ENCODE results near the gene BPTF.
"Not testable (repeated sequence)": the region's sequence is repeated elsewhere in the genome, so short reads cannot be mapped to it uniquely, and the experiment has no call there.

BPTF gene

GRCh38 chr17:67963145-67963572 lies 137.9 kb downstream of the BPTF start:
- peak; percentile 61 to 63 for DNase-seq (ENCODE audit: low read depth in 2 of 2)

- no peak for DNase-seq (ENCODE audit: low read depth in 2 of 2)
Measured at GRCh38 chr17:67970783-67971182, 145.5 kb downstream of the BPTF start.

GRCh38 chr17:67974185-67974584 lies 148.9 kb downstream of the BPTF start:
- no peak for DNase-seq (ENCODE audit: low read depth in 2 of 2)

- DNase-seq (ENCODE audit: low read depth in 2 of 2) = no peak
Measured at GRCh38 chr17:67974598-67975066, 149.3 kb downstream of the BPTF start.

GRCh38 chr17:67976306-67976705 lies 151.0 kb downstream of the BPTF start:
- not testable (repeated sequence) for DNase-seq (ENCODE audit: low read depth in 2 of 2)

GRCh38 chr17:67980456-67980855 lies 155.2 kb downstream of the BPTF start:
- DNase-seq (ENCODE audit: low read depth in 2 of 2) = no peak

- DNase-seq (ENCODE audit: low read depth in 2 of 2) = not testable (repeated sequence)
Measured at GRCh38 chr17:67980883-67981282, 155.6 kb downstream of the BPTF start.

GRCh38 chr17:67982034-67982640 lies 156.8 kb downstream of the BPTF start:
- no peak for DNase-seq (ENCODE audit: low read depth in 2 of 2)

GRCh38 chr17:67982686-67983382 lies 157.5 kb downstream of the BPTF start:
- no peak for DNase-seq (ENCODE audit: low read depth in 2 of 2)

GRCh38 chr17:67983383-67983688 lies 158.0 kb downstream of the BPTF start:
- DNase-seq (ENCODE audit: low read depth in 2 of 2) = no peak

- no peak for DNase-seq (ENCODE audit: low read depth in 2 of 2)
Measured at GRCh38 chr17:67990909-67991308, 165.6 kb downstream of the BPTF start.

GRCh38 chr17:67992548-67993152 lies 167.3 kb downstream of the BPTF start:
- DNase-seq (ENCODE audit: low read depth in 2 of 2) = no peak

- DNase-seq (ENCODE audit: low read depth in 2 of 2) = peak; percentile 56 to 63
Measured at GRCh38 chr17:67993153-67993997, 168.1 kb downstream of the BPTF start.

GRCh38 chr17:67993998-67994361 lies 168.7 kb downstream of the BPTF start:
- DNase-seq (ENCODE audit: low read depth in 2 of 2) = no peak

GRCh38 chr17:67994817-67995569 lies 169.7 kb downstream of the BPTF start:
- DNase-seq (ENCODE audit: low read depth in 2 of 2) = no peak

- no peak for DNase-seq (ENCODE audit: low read depth in 2 of 2)
Measured at GRCh38 chr17:67995570-67996263, 170.4 kb downstream of the BPTF start.

GRCh38 chr17:67996301-67997171 lies 171.2 kb downstream of the BPTF start, which contains the start of gene C17orf58:
TSS of gene C17orf58 (minus strand) at chr17:67996469. CDS start at chr17:67996198, 271 bp downstream.
- DNase-seq (ENCODE audit: low read depth in 2 of 2) = not testable (repeated sequence)

GRCh38 chr17:67998466-67998865 lies 173.2 kb downstream of the BPTF start:
- DNase-seq (ENCODE audit: low read depth in 2 of 2) = no peak

- no peak for DNase-seq (ENCODE audit: low read depth in 2 of 2)
Measured at GRCh38 chr17:67999291-67999911, 174.1 kb downstream of the BPTF start.
